A673 (cell line): ENCODE results near the gene OBSCN. TPM values are rescaled to one million over a fixed set of nuclear protein-coding genes. Genes with fewer than 3 reads are reported as not detected.

Source experiments
- BruUV-seq: library from RNA; stranded (reverse); fragments of 400-500 nt; replicated peaks from 2 replicates; lab custom pipeline; 2021; lab: Mats Ljungman, UMichigan
- CTCF ChIA-PET: fragments of 300-600 bp; sonication (Branson Sonifier 250); formaldehyde crosslinking; loops from one replicate; lab custom pipeline; 2022; ENCODE audit warnings: antibody characterized with exemption; lab: Charles Lee
- POLR2A ChIA-PET: fragments of 300-600 bp; sonication (Branson Sonifier 250); formaldehyde crosslinking; loops from one replicate; lab custom pipeline; 2022; ENCODE audit warnings: antibody characterized with exemption; ENCODE audit not compliant: low non-redundant PET; lab: Charles Lee
- DNase-seq: peaks from one replicate; pipeline ENCODE4 v3.0.0-alpha.2; 2015; ENCODE audit warnings: low spot score
- H3K27ac ChIP-seq: fragments of 200-600 bp; sonication (generic); 2 replicates; pipeline ENCODE4 v1.5.1; 2016; ENCODE audit warnings: mixed run types, low read depth, mild to moderate bottlenecking, mixed read lengths, antibody characterized with exemption, low read length; ENCODE audit not compliant: poor library complexity, severe bottlenecking
- H3K27me3 ChIP-seq: fragments of 200-600 bp; sonication (generic); replicated peaks from 2 replicates; pipeline ENCODE4 v1.6.1; 2017; ENCODE audit warnings: mixed run types, low read depth, mild to moderate bottlenecking, mixed read lengths, antibody characterized with exemption, low read length; ENCODE audit not compliant: insufficient read depth, poor library complexity
- H3K36me3 ChIP-seq: fragments of 200-600 bp; sonication (generic); 2 replicates; pipeline ENCODE4 v1.6.1; 2016; ENCODE audit warnings: mixed run types, mild to moderate bottlenecking, mixed read lengths, antibody characterized with exemption, low read length; ENCODE audit not compliant: insufficient read depth, poor library complexity, severe bottlenecking
- H3K4me1 ChIP-seq: fragments of 200-600 bp; sonication (generic); 2 replicates; pipeline ENCODE4 v1.6.1; 2017; ENCODE audit warnings: mixed run types, mild to moderate bottlenecking, mixed read lengths, antibody characterized with exemption, low read length; ENCODE audit not compliant: insufficient read depth, poor library complexity, severe bottlenecking
- H3K4me3 ChIP-seq: fragments of 200-600 bp; sonication (generic); 2 replicates; pipeline ENCODE4 v1.5.1; 2016; ENCODE audit warnings: low read depth, mixed run types, mild to moderate bottlenecking, mixed read lengths, low read length; ENCODE audit not compliant: poor library complexity, severe bottlenecking
- H3K9me3 ChIP-seq: fragments of 200-600 bp; sonication (generic); 2 replicates; pipeline ENCODE4 v1.6.1; 2016; ENCODE audit warnings: mixed run types, low read depth, mild to moderate bottlenecking, mixed read lengths, antibody characterized with exemption, low read length; ENCODE audit not compliant: poor library complexity, severe bottlenecking
- CTCF ChIP-seq: fragments of 300-800, 200-600 bp; sonication (generic); conservative IDR thresholded peaks from 2 replicates; pipeline ENCODE4 v1.5.1; 2017; ENCODE audit warnings: low read depth, mild to moderate bottlenecking, antibody characterized with exemption, low read length, moderate library complexity, mixed read lengths
- EZH2 ChIP-seq: fragments of 200-600 bp; sonication (generic); IDR thresholded peaks from 2 replicates; pipeline ENCODE4 v1.6.1; 2017; ENCODE audit warnings: borderline replicate concordance, low read depth, mild to moderate bottlenecking, mixed read lengths, antibody characterized with exemption, low read length; ENCODE audit not compliant: poor library complexity, severe bottlenecking
- intact Hi-C: fragments of 100-400 bp; cut with micrococcal nuclease; formaldehyde crosslinking; loops from one replicate; pipeline ENCODE4 v1.10.0; 2022; ENCODE audit not compliant: unreplicated experiment
- total RNA-seq: library from RNA; stranded (reverse); gene quantifications from 2 replicates; pipeline ENCODE4 v1.2.3, GENCODE V29; 2021

OBSCN gene
- total RNA-seq, 1 experiment from 2014 or later, result 37.7 TPM

- no TSS peak for BruUV-seq
- no peak for DNase-seq
- Histone ChIP-seq H3K4me1 (no peaks in the 10 kb centered on the region), H3K27me3 (no peaks in the 10 kb centered on the region), H3K27ac (no peak overlapping the region), H3K9me3 (no peaks in the 10 kb centered on the region), H3K36me3 (peaks cover 3% of the 10 kb centered on the region), H3K4me3 (no peak overlapping the region)
- TF ChIP-seq CTCF (no peak), EZH2 (no peak)
- ChIA-PET POLR2A (no interaction called here), CTCF (no interaction called here)
- intact Hi-C loops, result no loop called here
These were observed 125.2 kb downstream of the OBSCN start for GRCh38 chr1:228332797-228333738.

GRCh38 chr1:228333739-228334115 lies 125.9 kb downstream of the OBSCN start:
- no peak for TF ChIP-seq CTCF
- no peak for TF ChIP-seq EZH2
- no peaks in the 10 kb centered on the region for H3K9me3 ChIP-seq
- no peak for DNase-seq
- H3K4me1 ChIP-seq, result no peaks in the 10 kb centered on the region
- no TSS peak for BruUV-seq
- POLR2A ChIA-PET, result no interaction called here
- H3K4me3 ChIP-seq, result no peak overlapping the region
- CTCF ChIA-PET, result no interaction called here
- H3K36me3 ChIP-seq, result peaks cover 3% of the 10 kb centered on the region
- no peaks in the 10 kb centered on the region for H3K27me3 ChIP-seq
- intact Hi-C loops, result no loop called here
- H3K27ac ChIP-seq, result no peak overlapping the region

- no peak overlapping the region for H3K4me3 ChIP-seq
- ChIA-PET CTCF (no interaction called here), POLR2A (no interaction called here)
- H3K27me3 ChIP-seq, result no peaks in the 10 kb centered on the region
- no peaks in the 10 kb centered on the region for H3K4me1 ChIP-seq
- DNase-seq, result no peak
- intact Hi-C loops, result no loop called here
- BruUV-seq, result no TSS peak
- peaks cover 6% of the 10 kb centered on the region for H3K36me3 ChIP-seq
- no peaks in the 10 kb centered on the region for H3K9me3 ChIP-seq
- TF ChIP-seq CTCF, result no peak
- TF ChIP-seq EZH2, result no peak
- no peak overlapping the region for H3K27ac ChIP-seq
These were observed 126.5 kb downstream of the OBSCN start for GRCh38 chr1:228334226-228334935.
